HepG2 (cell line): Measurements from ENCODE around the gene JPH3.

Experiments used
- EP300 ChIP-seq, 3 experiments: sonication (generic) in 1 of 3; formaldehyde crosslinking in 1 of 3; IDR thresholded peaks; 2 replicates each; pipeline versions ENCODE4 v1.5.1 to v1.6.1; 2011 to 2020; ENCODE audit warnings: low read depth in 2 of 3, low read length in 2 of 3, borderline replicate concordance in 1 of 3, improper control_type of control experiment in 1 of 3, mild to moderate bottlenecking in 1 of 3, missing genetic modification reagents in 1 of 3, moderate library complexity in 1 of 3
- GABPB1 ChIP-seq: IDR thresholded peaks from 2 replicates; pipeline ENCODE4 v1.6.1; 2016; ENCODE audit warnings: mild to moderate bottlenecking, missing genetic modification reagents, moderate library complexity, missing compliant biosample characterization
- KAT7 ChIP-seq: IDR thresholded peaks from 2 replicates; pipeline ENCODE4 v1.6.1; 2018; ENCODE audit warnings: borderline replicate concordance, missing compliant biosample characterization
- KLF12 ChIP-seq: sonication (generic); formaldehyde crosslinking; IDR thresholded peaks from 2 replicates; pipeline ENCODE4 v1.4.0; 2020; ENCODE audit warnings: missing genetic modification reagents, borderline replicate concordance
- RFXANK ChIP-seq: IDR thresholded peaks from 2 replicates; pipeline ENCODE4 v1.6.1; 2016
- SP1 ChIP-seq, 2 experiments: fragments of 450-650 bp in 1 of 2; sonication (generic) in 1 of 2; formaldehyde crosslinking in 1 of 2; IDR thresholded peaks; 2 replicates each; pipeline versions ENCODE4 v1.4.0 to v1.6.1; 2016 to 2020; ENCODE audit warnings: missing genetic modification reagents in 1 of 2
- YY1 ChIP-seq: IDR thresholded peaks from 2 replicates; pipeline ENCODE4 v1.6.1; 2011; ENCODE audit warnings: low read length, low read depth, moderate library complexity, mild to moderate bottlenecking; ENCODE audit not compliant: insufficient read depth, insufficient replicate concordance
- ZFP37 ChIP-seq: sonication (generic); formaldehyde crosslinking; IDR thresholded peaks from 2 replicates; pipeline ENCODE4 v1.4.0; 2020; ENCODE audit warnings: missing genetic modification reagents, borderline replicate concordance
- TF ChIP-seq, protein P1 (sequence below): sonication (generic); formaldehyde crosslinking; IDR thresholded peaks from 2 replicates; pipeline ENCODE4 v1.5.0; 2020; ENCODE audit warnings: mild to moderate bottlenecking, missing genetic modification reagents, moderate library complexity
- TF ChIP-seq, protein P2 (sequence below): IDR thresholded peaks from 2 replicates; pipeline ENCODE4 v1.6.1; 2016; ENCODE audit warnings: control low read depth
- TF ChIP-seq, protein P3 (sequence below): sonication (generic); formaldehyde crosslinking; IDR thresholded peaks from 2 replicates; pipeline ENCODE4 v1.4.0; 2020; ENCODE audit warnings: missing genetic modification reagents, borderline replicate concordance
- TF ChIP-seq, protein P4 (sequence below): IDR thresholded peaks from 2 replicates; pipeline ENCODE4 v1.6.1; 2012; ENCODE audit warnings: low read length, improper control_type of control experiment
- TF ChIP-seq, protein P5 (sequence below), 2 experiments: sonication (generic) in 1 of 2; formaldehyde crosslinking in 1 of 2; IDR thresholded peaks; 2 replicates each; pipeline versions ENCODE4 v1.4.0 to v1.6.1; 2018 to 2020; ENCODE audit warnings: missing genetic modification reagents in 2 of 2, borderline replicate concordance in 1 of 2, low read depth in 1 of 2, mild to moderate bottlenecking in 1 of 2, missing biosample characterization in 1 of 2

DNA sequence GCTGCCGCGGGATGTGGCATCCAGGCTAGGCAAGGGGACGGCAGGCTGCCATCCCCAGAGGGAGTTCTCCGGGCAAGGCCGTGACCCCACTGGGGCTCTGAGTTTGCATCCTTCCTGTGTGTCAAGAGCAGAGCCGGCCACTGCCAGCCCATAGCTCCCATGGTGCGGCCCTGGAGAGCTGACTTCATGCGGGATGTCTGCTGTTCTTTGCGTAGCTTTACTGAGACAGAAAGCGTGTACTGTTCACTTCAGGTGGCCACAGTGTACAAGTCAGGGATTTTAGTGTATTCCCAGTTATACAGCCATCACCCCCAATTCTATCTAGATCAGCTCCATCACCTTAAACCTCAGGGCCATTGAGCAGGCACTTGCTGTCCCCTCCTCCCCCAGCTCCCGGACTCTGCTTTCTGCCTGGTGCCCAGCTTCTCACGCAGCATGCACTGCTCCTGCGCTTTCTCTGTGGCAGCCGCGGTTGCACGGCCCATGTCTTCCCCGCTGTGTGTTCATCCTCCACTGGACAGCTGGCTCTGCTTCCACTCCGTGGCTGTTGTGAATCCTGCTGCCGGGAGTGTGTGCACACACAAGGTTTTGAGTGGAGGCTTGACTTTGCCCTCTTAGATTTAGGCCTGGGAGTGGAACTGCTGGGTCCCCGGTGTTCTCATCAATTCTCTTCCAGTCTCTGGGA lies 92.3 kb downstream of the JPH3 start:
- TF ChIP-seq, protein P1, sequence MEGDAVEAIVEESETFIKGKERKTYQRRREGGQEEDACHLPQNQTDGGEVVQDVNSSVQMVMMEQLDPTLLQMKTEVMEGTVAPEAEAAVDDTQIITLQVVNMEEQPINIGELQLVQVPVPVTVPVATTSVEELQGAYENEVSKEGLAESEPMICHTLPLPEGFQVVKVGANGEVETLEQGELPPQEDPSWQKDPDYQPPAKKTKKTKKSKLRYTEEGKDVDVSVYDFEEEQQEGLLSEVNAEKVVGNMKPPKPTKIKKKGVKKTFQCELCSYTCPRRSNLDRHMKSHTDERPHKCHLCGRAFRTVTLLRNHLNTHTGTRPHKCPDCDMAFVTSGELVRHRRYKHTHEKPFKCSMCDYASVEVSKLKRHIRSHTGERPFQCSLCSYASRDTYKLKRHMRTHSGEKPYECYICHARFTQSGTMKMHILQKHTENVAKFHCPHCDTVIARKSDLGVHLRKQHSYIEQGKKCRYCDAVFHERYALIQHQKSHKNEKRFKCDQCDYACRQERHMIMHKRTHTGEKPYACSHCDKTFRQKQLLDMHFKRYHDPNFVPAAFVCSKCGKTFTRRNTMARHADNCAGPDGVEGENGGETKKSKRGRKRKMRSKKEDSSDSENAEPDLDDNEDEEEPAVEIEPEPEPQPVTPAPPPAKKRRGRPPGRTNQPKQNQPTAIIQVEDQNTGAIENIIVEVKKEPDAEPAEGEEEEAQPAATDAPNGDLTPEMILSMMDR (CRISPR knock-in tag), result no peak
- TF ChIP-seq, protein P2, sequence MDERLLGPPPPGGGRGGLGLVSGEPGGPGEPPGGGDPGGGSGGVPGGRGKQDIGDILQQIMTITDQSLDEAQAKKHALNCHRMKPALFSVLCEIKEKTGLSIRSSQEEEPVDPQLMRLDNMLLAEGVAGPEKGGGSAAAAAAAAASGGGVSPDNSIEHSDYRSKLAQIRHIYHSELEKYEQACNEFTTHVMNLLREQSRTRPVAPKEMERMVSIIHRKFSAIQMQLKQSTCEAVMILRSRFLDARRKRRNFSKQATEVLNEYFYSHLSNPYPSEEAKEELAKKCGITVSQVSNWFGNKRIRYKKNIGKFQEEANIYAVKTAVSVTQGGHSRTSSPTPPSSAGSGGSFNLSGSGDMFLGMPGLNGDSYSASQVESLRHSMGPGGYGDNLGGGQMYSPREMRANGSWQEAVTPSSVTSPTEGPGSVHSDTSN (CRISPR knock-in tag), result no peak
- TF ChIP-seq SP1 (IDR thresholded peaks at IDR 0.05), result no peak
- TF ChIP-seq SP1 (CRISPR knock-in tag; IDR thresholded peaks at IDR 0.05), result no peak
- TF ChIP-seq, protein P3, sequence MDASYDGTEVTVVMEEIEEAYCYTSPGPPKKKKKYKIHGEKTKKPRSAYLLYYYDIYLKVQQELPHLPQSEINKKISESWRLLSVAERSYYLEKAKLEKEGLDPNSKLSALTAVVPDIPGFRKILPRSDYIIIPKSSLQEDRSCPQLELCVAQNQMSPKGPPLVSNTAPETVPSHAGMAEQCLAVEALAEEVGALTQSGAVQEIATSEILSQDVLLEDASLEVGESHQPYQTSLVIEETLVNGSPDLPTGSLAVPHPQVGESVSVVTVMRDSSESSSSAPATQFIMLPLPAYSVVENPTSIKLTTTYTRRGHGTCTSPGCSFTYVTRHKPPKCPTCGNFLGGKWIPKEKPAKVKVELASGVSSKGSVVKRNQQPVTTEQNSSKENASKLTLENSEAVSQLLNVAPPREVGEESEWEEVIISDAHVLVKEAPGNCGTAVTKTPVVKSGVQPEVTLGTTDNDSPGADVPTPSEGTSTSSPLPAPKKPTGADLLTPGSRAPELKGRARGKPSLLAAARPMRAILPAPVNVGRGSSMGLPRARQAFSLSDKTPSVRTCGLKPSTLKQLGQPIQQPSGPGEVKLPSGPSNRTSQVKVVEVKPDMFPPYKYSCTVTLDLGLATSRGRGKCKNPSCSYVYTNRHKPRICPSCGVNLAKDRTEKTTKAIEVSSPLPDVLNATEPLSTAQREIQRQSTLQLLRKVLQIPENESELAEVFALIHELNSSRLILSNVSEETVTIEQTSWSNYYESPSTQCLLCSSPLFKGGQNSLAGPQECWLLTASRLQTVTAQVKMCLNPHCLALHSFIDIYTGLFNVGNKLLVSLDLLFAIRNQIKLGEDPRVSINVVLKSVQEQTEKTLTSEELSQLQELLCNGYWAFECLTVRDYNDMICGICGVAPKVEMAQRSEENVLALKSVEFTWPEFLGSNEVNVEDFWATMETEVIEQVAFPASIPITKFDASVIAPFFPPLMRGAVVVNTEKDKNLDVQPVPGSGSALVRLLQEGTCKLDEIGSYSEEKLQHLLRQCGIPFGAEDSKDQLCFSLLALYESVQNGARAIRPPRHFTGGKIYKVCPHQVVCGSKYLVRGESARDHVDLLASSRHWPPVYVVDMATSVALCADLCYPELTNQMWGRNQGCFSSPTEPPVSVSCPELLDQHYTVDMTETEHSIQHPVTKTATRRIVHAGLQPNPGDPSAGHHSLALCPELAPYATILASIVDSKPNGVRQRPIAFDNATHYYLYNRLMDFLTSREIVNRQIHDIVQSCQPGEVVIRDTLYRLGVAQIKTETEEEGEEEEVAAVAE, result no peak
- no peak for TF ChIP-seq KAT7
- TF ChIP-seq YY1, result no peak
- TF ChIP-seq, protein P4, sequence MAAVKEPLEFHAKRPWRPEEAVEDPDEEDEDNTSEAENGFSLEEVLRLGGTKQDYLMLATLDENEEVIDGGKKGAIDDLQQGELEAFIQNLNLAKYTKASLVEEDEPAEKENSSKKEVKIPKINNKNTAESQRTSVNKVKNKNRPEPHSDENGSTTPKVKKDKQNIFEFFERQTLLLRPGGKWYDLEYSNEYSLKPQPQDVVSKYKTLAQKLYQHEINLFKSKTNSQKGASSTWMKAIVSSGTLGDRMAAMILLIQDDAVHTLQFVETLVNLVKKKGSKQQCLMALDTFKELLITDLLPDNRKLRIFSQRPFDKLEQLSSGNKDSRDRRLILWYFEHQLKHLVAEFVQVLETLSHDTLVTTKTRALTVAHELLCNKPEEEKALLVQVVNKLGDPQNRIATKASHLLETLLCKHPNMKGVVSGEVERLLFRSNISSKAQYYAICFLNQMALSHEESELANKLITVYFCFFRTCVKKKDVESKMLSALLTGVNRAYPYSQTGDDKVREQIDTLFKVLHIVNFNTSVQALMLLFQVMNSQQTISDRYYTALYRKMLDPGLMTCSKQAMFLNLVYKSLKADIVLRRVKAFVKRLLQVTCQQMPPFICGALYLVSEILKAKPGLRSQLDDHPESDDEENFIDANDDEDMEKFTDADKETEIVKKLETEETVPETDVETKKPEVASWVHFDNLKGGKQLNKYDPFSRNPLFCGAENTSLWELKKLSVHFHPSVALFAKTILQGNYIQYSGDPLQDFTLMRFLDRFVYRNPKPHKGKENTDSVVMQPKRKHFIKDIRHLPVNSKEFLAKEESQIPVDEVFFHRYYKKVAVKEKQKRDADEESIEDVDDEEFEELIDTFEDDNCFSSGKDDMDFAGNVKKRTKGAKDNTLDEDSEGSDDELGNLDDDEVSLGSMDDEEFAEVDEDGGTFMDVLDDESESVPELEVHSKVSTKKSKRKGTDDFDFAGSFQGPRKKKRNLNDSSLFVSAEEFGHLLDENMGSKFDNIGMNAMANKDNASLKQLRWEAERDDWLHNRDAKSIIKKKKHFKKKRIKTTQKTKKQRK, result no peak
- TF ChIP-seq ZFP37, result no peak
- no peak for TF ChIP-seq GABPB1 (CRISPR knock-in tag)
- no peak for TF ChIP-seq EP300 (IDR thresholded peaks at IDR 0.05; ENCODE audit: low read depth in 2 of 2, low read length in 2 of 2)
- no peak for TF ChIP-seq EP300 (CRISPR knock-in tag; IDR thresholded peaks at IDR 0.05; ENCODE audit: borderline replicate concordance)
- TF ChIP-seq, protein P5, sequence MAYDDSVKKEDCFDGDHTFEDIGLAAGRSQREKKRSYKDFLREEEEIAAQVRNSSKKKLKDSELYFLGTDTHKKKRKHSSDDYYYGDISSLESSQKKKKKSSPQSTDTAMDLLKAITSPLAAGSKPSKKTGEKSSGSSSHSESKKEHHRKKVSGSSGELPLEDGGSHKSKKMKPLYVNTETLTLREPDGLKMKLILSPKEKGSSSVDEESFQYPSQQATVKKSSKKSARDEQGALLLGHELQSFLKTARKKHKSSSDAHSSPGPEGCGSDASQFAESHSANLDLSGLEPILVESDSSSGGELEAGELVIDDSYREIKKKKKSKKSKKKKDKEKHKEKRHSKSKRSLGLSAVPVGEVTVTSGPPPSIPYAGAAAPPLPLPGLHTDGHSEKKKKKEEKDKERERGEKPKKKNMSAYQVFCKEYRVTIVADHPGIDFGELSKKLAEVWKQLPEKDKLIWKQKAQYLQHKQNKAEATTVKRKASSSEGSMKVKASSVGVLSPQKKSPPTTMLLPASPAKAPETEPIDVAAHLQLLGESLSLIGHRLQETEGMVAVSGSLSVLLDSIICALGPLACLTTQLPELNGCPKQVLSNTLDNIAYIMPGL (CRISPR knock-in tag; IDR thresholded peaks at IDR 0.05; ENCODE audit: borderline replicate concordance in 1 of 2, low read depth in 1 of 2), result no peak
- TF ChIP-seq KLF12 (CRISPR knock-in tag), result no peak
- no peak for TF ChIP-seq RFXANK
